Stimulated activated CD4-positive, alpha-beta T cell treated with anti-CD3 and anti-CD28 coated beads, Interleukin-2, amount 100 ng/mL, for 4 hours (primary cell): Measurements from ENCODE around the gene DNAAF5.

Source experiments
- DNase-seq: peaks from one replicate; pipeline ENCODE4 v3.0.0-alpha.2; 2020; ENCODE audit warnings: low read depth

The DNAAF5 gene

GRCh38 chr7:815284-816216, 89.1 kb downstream of the DNAAF5 start:
- DNase-seq = no peak

- peak; percentile 97 for DNase-seq
Measured at GRCh38 chr7:816300-816750, 89.8 kb downstream of the DNAAF5 start.

GRCh38 chr7:816751-817671, 90.5 kb downstream of the DNAAF5 start:
- DNase-seq = no peak

GRCh38 chr7:818031-818699, 91.7 kb downstream of the DNAAF5 start:
- DNase-seq = no peak

- DNase-seq = no peak
Measured at GRCh38 chr7:820341-820740, 93.8 kb downstream of the DNAAF5 start.

- DNase-seq = no peak
Measured at GRCh38 chr7:821688-822087, 95.2 kb downstream of the DNAAF5 start.

- no peak for DNase-seq
Measured at GRCh38 chr7:822692-823276, 96.3 kb downstream of the DNAAF5 start.

- DNase-seq = no peak
Measured at GRCh38 chr7:823649-824048, 97.2 kb downstream of the DNAAF5 start.

- DNase-seq = no peak
Measured at GRCh38 chr7:824081-824480, 97.6 kb downstream of the DNAAF5 start.

GRCh38 chr7:824664-825063, 98.2 kb downstream of the DNAAF5 start:
- DNase-seq = no peak

- DNase-seq = no peak
Measured at GRCh38 chr7:825386-825785, 98.9 kb downstream of the DNAAF5 start.

- DNase-seq = no peak
Measured at GRCh38 chr7:826230-826917, 99.9 kb downstream of the DNAAF5 start.

- no peak for DNase-seq
Measured at GRCh38 chr7:828793-829561, 102.5 kb downstream of the DNAAF5 start.

GRCh38 chr7:830069-830468, 103.6 kb downstream of the DNAAF5 start:
- DNase-seq = no peak

GRCh38 chr7:831596-832166, 105.2 kb downstream of the DNAAF5 start:
- peak; percentile 49 for DNase-seq

GRCh38 chr7:832167-832967, 105.9 kb downstream of the DNAAF5 start, which contains the start of gene SUN1:
Gene SUN1, plus strand, starts transcription at chr7:832476. Its CDS starts 49 bp downstream, at chr7:832525.
- DNase-seq = peak; percentile 75

GRCh38 chr7:832968-833424, 106.5 kb downstream of the DNAAF5 start:
- DNase-seq = no peak

GRCh38 chr7:833601-834258, 107.2 kb downstream of the DNAAF5 start:
- DNase-seq = no peak
